ENCODE data around the gene DLGAP1. TPM values are rescaled to one million over a fixed set of nuclear protein-coding genes. Genes with fewer than 3 reads are reported as not detected.

The DLGAP1 gene
- total RNA-seq, 1 donor from 2014 or later, result 0.48 TPM

DNA sequence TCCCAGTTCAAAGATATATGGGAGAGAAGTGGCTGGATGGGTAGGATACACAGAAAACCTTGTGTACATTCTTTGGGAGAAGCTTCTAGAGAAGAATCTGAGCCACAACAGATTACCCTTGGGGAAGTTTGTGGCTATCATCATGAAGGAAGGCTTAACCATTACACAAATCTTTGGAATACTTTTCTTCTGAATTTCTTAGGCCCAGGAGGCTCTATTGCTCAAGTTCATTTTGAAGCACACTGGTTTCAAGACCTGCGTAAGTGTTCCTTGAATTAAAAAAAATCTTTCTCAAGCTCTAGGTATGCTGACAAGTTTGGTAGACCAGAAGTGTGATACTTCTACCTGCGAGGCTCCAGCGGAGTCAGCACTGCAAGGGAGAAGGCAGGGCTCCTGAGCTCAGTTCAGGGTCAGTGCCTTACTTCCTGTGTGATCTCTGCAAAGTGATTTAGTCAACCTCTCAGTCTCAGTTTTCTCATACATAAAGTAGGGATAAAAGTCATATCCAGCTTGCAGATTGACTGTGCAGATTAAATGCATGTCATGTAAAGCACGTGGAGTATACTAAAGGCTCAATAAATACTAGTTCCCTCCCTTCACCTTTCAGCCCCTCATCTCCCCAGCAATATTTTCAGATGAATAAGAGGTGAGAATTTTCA lies 438.6 kb downstream of the DLGAP1 start:
- ATAC-seq, result no peak

DNA sequence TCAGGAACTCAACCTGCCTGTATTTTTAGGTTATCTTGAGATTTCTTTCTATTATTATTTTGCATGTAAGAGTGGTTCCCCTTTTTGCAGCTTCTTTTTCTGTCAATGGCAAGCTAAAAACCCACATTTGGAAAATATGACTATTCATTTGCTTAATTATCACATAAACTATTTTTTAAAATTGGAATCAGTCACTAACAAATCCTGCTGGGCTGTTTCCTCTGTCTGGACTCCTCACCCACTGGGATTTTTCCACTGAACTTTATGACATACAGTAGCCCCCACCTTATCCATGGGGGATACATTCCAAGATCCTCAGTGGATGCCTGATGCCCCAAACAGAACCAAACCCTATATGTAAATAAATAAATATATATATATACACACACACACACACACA lies 447.3 kb downstream of the DLGAP1 start:
- no peak for ATAC-seq
- no peak for DNase-seq (ENCODE audit: low spot score)

More for the DNA sequence above, 438.6 kb downstream of the DLGAP1 start:
- no peak for DNase-seq (ENCODE audit: low spot score)

DNA sequence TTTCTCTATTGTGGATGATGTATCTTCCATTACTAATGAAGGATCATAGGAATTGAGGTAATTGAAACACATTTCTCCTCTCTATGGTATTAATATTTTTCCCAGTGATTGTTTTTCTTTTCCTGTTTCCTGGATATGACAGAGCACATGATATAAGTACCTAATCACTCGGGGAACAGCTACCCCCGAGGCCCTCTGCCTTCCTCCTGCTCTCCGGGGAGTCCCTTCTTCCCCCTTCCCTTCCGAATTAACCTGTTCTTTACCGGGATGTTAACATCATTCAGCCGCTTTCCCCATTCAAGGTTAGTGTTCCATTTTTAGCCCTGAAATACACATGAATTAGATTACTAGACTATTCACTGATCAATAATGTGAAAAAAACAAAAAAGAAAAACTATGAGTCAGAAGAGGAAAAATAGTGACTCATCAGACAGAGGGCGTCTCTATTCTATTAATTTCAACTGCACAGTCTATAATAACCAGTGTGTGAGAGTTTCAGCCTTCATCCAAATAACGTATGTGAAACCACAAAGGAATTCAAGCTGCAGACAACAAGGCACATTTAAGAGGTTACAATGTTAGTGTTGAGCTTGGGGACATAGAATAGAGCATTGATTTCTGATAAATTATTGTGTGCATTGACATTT lies 450.8 kb downstream of the DLGAP1 start:
- DNase-seq (ENCODE audit: low spot score) (no peak), ATAC-seq (no peak)

DNA sequence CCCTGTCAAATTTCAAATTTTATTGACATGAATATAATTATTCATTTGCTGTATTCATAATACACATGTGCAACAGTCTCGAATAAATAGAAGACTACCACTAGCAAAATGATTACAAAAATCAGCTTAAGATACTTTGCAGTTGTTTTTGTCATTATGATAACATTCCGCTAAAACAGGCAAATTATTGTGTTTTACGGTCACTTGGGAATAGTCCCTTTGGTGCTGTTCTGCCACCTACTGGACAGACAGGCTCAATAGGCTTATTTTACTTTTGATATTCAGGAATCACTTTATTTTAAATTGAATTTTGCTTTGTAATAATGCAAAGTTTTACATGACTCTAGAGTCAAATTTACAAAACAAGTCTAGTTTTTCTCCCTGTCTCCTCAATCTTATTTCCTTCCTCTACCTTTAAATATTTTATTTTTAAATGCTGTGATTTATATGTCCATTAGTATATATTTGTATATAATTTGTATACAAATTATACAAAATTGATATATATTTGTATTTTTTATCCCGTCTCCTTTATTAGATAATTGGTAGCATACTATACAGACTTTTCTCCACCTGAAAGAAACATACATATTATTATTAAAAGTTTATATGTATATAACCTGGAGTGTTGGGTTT lies 456.3 kb downstream of the DLGAP1 start:
- ATAC-seq (peak; percentile 75), DNase-seq (ENCODE audit: low spot score) (no peak)

DNA sequence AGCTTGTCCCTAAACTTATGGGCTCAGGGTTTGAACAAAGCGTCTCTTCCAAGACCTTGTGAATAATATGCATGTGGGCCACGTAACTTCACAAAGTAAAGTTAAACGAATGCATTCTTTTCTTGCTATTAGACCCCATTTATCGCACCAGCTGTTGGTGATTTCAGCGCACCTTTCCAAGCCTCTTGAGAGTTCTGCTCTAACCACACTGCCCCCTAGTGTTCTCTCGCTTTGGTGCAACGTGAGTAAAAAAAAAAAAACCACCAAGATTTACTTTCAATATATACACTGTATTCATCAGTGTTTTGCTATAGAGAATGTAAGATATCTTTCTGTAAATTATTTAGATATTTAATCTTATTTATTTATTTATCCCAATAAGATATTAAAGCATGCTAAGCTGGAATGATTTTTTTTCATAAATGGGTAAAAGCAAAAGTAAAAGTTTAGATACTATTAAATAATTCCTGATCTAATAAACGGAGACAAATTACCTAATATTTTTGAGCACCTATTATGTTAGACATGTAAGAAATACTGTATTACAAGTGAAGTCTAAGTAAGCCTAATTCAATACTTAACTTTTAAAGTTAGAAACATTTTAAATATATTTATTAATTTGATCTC lies 459.5 kb downstream of the DLGAP1 start:
- peak; percentile 94 for ATAC-seq

DNA sequence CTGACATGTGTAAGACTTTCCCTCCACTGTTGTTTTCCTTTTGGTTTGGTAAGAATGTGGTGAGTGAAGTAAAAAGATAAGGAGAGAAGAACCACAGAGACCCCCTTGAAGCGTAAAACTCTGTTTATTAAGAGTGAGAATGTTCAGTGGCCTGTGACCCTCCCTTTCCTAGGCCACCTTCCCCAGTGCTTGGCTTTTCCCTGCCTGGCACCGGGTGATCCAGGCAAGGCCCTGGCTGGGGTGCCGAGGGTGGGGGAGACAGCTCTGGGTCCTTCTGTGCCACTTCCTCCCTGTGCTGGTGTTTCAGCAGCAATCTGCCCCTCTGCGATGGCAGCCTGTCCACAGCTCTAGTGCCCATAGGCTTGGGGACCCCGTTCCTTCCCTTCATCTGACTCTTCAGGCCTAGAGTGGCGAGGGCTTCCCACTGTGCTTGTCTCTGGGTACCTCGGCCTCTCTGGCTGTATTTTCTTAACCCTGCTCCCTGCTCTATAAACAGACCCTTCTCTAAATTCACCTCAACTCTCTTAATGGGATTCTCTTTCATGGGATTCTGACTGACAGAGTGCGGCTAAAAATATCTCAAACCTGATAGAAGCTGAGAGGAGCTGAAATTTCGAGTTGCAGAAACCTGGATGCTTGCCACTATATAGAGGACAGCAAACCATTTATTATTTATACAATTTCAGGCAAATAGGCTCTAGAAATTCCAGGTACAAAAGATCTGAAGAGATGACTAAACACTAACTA lies 461.0 kb downstream of the DLGAP1 start:
- ATAC-seq (no peak), DNase-seq (ENCODE audit: low spot score) (no peak)

More for the DNA sequence above, 459.5 kb downstream of the DLGAP1 start:
- DNase-seq (ENCODE audit: low spot score), result no peak

DNA sequence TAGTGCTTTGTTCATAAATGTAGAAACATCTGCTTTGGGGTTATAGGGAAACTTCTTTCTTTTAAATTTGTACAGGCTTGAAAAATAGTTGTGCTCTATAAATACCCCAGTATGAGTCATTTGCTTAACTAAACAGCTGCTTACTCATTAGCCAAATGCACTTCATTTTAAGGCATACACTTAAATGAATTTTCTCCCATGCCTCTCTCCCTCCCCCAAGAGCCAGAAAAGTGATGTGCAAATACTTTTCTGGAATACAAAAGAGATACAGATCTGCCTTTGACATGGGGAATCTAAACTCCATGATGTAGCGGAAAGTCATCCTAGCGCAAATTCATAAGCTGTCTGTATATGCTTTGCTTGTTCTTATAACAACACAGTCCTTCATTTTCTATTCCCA lies 469.4 kb downstream of the DLGAP1 start:
- DNase-seq (ENCODE audit: low spot score), result no peak
- ATAC-seq, result no peak

DNA sequence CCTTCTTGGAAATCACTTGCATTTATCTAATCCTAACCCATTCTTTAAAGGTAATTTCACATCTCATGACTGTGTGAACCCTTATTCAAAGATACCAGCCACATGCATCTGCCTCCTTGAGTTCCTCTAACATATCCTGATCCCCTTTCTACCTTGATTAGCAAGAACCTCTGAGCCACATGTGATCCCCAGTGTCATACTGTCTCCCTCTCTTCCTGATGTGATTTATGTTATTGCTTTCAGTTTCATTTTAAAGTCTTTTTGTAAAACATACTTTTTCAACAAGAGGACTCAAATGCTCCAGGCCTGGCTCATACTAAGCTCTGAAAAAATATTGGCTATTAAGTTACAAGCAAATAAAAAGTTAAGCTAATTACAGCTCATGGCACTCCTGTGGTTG lies 470.1 kb downstream of the DLGAP1 start:
- ATAC-seq, result no peak
- DNase-seq (ENCODE audit: low spot score), result no peak

DNA sequence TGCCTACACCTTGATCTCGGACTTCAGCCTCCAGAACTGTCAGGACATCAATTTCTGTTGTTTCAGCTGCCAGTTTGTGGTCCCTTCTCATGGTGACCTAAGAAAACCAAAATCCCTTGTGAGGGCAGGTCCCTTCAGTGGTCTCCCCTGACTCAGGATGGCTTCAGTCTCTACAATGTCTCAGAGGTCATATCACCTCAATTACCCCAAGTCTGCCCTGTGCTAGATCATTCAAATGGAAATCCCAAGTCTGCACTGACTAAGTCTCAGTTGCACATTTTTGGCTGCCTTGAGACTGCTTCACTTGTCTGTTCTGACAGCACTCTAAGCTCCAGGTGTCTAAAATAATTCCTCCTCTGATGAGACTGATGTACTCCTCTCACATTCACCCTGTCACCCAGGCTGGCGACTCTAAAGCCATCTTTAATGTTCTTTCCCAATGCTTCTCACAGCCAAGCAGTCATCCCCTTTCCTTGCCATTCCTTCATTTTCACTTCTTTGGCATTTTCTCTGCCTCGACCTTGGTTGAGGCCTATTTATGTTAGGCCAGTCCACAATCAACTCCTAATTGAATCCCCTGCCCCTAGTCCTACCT lies 470.8 kb downstream of the DLGAP1 start:
- no peak for ATAC-seq

DNA sequence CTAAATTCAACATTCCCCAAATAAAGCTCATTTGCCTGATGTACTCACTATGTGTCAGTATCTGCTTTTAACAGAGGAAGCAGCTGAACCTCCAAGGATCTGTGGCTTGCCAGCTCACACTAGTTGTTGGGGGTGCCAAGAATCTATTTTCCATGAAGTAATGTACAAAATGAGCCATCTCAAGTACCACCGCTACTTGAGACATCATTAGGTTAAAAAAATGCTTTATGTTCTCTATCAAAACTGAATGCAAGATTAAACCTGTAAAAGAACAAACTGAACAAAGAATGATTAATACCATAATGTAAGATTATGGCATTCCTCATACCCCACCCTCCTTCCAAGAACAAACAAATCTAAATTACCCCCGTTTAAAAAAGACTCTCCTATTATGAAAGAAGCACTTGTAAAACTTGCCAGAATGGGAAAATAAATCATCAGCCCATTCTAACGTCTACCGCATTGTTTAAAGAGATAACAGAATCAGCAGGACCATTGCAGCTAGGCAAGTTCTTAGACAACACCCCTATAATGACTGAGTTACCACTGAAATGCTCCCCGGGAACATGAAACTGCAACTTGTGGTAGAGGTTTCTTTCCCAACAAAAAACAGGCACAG lies 471.6 kb downstream of the DLGAP1 start:
- ATAC-seq, result no peak
- DNase-seq (ENCODE audit: low spot score), result no peak

More for the DNA sequence above, 470.8 kb downstream of the DLGAP1 start:
- DNase-seq (ENCODE audit: low spot score), result no peak

DNA sequence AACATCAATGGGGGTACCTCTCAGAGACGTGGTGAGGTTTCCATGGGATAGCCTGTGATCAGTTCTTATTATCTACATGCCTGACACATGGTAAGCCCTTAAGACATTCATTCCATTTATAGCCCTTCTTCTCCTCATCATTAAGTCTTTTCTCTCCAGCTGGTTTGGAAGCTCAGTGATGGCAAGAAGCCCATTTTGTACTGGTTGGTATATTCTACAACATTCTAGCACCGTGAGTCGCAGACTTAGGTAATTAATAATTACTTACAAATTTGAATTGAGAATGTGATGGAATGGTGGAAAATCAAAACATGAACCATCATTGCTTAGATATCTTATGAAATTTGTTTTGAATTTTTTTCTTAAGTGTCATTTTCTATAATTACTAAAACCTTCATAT lies 472.6 kb downstream of the DLGAP1 start:
- ATAC-seq, result no peak
- no peak for DNase-seq (ENCODE audit: low spot score)

DNA sequence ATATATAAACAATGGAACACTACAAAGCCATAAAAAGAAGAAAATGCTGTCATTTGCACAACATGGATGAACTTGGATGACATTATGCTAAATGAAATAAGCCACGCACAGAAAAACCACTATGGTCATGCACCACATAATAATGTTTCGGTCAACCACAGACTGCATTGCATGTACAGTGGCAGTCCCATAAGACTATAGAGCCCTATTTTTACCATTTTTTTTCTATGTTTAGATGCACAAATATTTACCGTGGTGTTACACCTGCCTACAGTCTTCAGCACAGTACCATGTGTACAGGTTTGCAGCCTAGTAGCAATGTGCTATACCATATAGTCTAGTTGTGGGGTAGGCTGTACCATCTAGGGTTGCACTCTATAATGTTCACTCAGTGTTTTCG lies 476.1 kb downstream of the DLGAP1 start:
- DNase-seq (ENCODE audit: low spot score) (no peak), ATAC-seq (no peak)

DNA sequence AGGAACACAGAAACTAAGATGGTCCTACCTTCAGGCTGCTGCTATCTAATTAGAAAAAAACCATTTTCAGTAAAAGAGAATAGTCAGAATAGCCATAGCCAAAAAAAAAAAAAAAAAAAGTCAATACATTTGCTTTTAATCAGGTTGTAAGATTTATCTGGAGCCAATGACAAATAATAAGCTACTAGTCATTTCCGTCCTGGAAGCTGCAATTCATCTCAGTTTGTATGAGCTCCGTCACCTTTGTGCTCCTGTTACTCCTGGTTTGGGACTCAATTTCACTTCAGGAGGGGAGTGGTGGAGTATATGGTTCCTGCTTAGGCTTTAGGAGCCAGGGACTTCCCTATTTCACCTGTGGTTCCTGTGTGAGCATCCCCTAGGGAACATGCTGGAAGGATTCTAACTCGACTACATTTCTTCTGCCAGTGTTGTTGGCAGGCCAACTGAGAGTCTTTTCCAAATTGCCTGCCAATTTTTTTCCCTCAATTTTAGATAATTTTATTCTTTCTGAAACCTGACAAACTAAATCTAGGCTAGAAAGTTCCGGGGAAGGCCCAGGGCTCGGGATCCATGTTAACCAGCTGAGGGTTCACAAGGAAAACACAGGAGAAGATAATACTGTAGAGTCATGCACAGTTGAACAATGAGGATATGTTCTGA lies 481.8 kb downstream of the DLGAP1 start:
- no peak for ATAC-seq
- no peak for DNase-seq (ENCODE audit: low spot score)

DNA sequence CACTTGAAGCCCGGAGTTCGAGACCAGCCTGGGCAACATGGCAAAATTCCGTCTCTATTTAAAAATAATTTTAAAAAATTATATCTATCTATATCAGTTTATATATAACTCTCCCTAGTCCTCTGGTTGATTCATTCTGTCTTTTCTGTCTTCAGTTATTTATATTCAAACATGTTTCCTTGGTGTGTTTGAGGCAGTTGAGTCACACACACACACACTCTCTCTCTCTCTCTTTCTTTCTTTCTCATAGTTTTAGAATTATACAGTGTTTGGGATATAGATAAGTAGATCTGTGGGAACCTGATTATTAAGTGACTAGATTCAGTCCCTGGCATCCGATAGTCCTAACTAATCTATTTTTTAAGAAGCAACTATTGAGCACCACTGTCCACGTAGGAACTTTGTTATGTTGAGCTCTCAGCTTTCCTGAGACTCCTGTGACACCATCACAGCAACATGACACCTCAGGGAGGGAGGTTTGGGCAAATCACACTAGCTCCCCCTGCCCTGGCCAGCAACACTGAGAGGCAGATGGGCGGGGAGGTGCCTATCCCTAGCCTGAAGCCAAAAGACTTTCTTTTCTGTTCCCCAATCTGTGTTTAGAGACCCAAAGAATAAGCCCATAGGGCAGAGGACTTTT lies 482.7 kb downstream of the DLGAP1 start:
- DNase-seq (ENCODE audit: low spot score) (no peak), ATAC-seq (no peak)

DNA sequence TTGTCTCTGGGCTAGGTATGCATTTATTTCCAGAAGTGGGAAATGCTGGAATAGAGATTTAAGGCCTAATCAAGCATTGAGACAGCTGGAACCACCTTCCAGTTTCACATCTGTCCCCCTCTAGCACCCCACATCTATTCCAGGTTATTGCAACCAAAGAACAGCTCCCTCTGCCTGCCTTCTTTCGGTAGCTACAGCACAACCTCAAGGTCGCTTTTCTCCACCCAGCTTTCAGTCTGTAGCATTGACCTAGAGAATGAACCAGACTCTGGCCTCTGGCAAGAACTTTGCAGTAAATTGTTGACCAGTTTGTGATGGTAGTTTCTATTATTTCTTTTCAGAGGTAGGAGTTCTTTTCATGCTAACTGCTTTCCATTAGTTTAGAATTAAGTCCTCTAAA lies 484.2 kb downstream of the DLGAP1 start:
- ATAC-seq (peak; percentile 47), DNase-seq (ENCODE audit: low spot score) (no peak)

DNA sequence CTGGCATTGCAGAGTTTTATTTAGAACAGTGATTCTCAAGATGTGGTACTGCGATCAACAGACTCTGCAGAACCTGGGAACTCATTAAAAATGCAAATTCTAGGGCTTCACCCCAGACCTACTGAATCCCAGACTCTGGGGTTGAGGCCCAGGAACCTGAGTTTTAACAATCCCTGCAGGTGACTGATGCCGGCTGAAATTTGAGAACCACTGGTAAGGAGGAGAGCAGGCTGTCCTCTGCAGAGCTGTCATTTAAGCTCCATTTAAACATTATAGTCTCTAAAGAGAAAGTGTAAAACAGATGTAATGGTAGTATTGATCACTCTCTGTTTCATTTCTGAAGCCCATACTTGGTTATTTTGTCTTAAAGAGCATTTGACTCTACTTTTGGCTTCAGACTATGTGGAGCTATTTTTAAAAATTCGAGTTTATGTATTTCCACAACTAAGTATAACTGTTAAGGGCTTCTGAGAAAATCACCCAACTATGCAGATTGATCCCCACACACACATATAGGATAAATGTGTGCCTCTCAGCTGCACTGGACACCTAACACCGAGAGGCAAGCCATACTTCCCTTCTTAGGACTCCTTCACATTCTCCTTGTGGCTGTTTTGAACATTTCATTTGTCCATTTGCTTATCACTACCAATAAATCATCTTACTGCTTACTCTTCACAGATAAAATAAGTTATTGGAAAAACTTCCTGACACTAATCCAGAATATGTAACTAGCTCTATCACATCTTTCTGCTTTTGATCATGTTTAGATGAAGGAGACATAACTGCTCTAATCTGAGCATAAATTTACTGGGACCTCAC lies 487.5 kb downstream of the DLGAP1 start:
- no peak for ATAC-seq
- no peak for DNase-seq (ENCODE audit: low spot score)

DNA sequence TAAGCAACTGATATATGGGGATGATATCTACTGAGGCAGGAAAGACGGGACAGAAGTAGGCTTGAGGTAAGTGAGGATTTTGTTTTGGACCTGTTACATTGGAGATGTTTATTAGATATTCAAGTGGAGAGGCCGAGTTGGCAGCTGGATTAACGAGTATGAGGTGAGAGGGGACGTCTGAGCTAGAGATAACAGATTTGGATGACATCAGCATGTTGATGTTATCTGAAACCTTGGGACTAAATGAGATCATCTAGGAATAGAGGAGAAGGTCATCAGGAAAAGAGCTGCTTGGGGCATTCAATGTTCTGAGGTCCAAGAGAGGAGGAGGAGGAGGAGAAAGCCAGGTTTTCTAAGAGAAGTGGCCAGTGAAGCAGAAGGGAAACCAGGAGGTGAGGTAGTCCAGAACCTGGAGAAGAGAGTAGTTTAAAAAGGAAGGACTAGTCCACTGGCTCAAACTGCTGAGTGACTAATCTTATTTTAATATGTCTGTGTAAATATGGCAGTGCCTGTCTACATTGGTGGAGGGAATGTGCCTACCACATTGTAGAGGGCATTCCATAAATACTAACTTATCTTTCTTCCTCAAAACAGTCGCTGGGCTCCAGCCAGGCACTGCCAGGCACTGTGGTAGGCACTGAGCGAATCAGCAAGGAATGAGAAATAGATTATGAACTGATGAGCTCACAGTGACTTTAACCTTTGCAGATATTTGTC lies 488.3 kb downstream of the DLGAP1 start:
- no peak for DNase-seq (ENCODE audit: low spot score)

DNA sequence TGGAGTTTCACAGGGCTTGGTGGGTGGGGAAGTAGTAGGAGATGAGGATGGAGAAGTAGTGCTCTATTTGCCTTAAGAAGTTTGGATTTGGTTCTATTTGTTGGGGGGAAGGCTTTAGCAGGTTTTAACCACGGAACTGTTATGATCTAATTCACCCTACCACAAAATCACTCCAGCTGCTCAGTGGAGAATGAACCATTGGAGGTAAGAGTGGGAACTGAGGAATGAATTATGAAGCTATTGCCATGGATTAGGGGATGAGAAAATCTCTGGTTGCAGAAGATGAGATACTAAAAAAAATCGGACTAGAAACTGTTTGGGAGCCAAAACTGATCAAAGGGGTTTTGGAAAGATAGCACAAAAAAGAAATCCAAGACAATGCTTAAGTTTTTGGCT lies 488.9 kb downstream of the DLGAP1 start:
- ATAC-seq, result no peak
- no peak for DNase-seq (ENCODE audit: low spot score)

More for the DNA sequence above, 488.3 kb downstream of the DLGAP1 start:
- no peak for ATAC-seq

Measured in left lobe of liver (tissue), 2 donors.